Epithelial cell of umbilical artery (primary cell): Measurements from ENCODE around the gene PHOSPHO1. TPM values are rescaled to one million over a fixed set of nuclear protein-coding genes. Genes with fewer than 3 reads are reported as not detected.

ENCODE experiments used
- total RNA-seq: library from RNA; depleted of rRNA; stranded (reverse); fragments of >200 nt; gene quantifications from 2 replicates; pipeline ENCODE4 v1.2.3, GENCODE V29; 2014

Gene PHOSPHO1, protein sequence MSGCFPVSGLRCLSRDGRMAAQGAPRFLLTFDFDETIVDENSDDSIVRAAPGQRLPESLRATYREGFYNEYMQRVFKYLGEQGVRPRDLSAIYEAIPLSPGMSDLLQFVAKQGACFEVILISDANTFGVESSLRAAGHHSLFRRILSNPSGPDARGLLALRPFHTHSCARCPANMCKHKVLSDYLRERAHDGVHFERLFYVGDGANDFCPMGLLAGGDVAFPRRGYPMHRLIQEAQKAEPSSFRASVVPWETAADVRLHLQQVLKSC
- total RNA-seq = not detected in 2 replicates

DNA sequence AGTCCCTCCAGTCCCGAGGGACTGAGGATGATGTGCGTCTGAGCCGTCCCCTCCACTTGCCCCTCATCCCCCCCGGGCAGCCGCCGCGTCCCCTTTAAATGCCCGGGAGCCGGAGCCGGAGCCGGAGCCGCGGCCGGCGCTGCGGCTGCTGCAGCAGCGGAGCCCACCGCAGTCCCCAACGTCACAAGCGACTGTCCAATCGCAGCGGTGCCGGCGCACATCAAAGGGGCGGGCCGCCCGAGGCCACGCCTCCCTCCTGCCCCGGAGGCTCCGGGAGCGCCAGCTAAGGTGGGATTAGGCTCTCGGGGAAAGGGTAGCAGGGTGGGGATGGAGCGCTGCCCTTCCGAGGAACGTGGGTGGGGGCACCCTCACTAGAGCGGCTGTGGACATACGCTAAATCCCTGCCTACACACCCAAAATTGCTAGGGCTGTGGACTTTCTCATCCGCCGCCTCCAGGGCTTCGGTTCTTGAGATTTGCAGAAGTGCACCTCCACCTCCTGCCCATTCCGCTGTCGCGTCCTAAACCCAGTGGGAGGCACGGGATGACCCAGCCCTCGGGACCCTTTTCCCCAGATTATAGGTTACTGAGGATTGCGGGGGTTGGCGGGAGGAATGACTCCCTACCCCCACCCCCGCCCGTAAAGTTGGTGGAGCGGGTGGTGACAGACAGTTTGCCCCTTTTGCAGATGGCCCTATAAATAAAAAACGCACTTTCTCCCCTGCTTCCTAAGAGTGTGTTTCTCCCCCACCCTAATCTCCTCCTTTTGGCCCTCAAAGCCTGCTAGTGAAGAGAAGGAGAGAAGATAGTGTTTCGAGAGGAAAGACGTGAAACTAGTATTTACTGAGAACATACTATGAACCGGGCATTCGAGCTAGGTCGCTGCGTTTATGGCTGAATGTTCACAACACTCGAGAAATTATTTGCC is at the start of gene PHOSPHO1:
Gene PHOSPHO1 (minus strand): TSS at position 152 of the 927 bp plus-strand sequence. CDS start 4,096 bp downstream, outside the sequence.

DNA sequence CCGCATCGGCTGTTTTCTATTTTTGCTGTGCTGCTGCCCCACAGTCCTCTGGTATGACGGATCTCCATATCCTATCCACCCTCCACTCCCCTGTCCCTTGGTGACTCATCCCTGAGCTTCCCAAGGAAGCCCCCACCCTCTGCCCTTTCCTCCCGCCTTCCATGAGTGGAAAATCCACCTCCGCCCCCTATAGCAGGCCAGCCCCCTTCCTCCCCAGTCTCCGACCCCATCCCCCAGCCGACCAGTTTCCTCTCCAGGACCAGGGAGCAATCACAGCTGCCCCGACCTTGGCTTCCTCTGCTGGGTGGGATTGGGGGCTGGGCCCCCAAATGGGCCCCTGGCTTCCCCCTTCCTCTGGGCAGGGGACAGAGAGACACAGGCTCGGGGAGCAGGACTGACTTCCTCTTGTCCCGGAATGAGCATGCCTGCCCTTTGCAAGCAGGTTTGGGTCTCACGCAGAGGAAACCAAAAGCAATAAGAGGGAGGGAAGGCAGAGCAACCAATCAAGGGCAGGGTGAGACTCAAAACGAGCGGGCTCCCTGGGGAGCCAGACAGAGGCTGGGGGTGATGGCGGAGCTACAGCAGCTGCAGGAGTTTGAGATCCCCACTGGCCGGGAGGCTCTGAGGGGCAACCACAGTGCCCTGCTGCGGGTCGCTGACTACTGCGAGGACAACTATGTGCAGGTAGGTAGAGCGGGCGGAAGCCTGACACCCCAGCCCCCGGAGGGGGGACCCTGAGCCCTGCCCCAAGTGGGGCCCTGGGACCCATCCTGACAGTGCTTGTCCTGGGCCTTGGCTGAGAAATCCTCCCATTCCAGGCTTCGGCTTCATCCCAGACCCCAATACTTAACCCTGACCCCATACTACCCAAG is 20.2 kb downstream of the PHOSPHO1 start, which contains the start of the genes ABI3 and GNGT2:
Gene ABI3 (plus strand): TSS at position 550 of the 872 bp plus-strand sequence. CDS start 18 bp downstream, at position 568.
Gene GNGT2 (minus strand): TSS at position 417 of the 872 bp plus-strand sequence. CDS start 3,152 bp downstream, outside the sequence.

Other genes starting within 250 kb of the PHOSPHO1 start
- 9.4 and 10.0 TPM in 2 replicates for gene IGF2BP1, start 233.4 kb downstream of the PHOSPHO1 start, total RNA-seq
- gene B4GALNT2, start 98.0 kb downstream of the PHOSPHO1 start, total RNA-seq = not detected in 2 replicates
- gene GNGT2, start 20.2 kb downstream of the PHOSPHO1 start, total RNA-seq = 0.76 TPM in 1 of 2 replicates, not detected in the other
- 24.0 and 24.9 TPM in 2 replicates for gene ABI3, start 20.1 kb downstream of the PHOSPHO1 start, total RNA-seq
- 5.8 and 6.2 TPM in 2 replicates for gene ZNF652, start 131.5 kb upstream of the PHOSPHO1 start, total RNA-seq
- gene PHB1, start 184.1 kb upstream of the PHOSPHO1 start, total RNA-seq = 213 and 255 TPM in 2 replicates